ENCODE data around the gene GIT2.

Gene GIT2

DNA sequence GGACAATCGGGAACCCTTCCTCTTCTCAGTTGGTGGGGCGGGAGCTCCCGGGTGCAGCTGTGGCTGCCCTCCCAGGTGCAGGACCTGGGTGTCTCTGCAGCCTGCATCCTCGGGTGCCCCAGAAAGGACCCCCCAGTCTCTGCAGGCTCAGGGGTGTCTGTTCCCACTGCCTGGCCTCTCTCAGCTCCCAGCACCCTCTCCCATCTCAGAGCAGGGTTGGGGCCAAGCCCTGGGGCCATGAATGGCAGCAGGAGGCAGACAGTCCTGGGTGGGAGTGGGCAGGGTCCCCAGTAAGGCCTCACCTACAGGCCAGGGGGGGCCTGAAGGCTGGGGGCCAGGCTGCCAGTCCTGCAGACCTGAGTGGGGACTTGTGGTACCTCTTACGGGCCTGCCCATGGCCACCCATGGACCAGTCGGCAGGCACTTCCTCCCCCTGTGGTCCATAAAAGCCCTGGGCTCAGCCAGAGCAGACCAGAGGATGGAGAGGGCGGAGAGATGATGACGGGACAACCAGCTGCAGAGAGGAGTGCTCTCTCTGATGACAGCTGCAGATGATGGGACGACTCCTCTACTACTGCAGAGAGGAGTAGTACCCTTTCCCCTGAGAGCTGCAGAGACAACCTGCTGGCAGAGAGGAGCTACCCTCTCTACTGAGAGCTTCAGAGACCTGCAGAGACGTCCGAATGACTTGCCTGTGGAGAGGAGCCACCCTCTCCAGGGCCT is 69.5 kb downstream of the GIT2 start:
- intact Hi-C loops (cut with DNase I), result no loop called here
- peak in 2 of 10 donors; percentile 16 to 48 for DNase-seq

DNA sequence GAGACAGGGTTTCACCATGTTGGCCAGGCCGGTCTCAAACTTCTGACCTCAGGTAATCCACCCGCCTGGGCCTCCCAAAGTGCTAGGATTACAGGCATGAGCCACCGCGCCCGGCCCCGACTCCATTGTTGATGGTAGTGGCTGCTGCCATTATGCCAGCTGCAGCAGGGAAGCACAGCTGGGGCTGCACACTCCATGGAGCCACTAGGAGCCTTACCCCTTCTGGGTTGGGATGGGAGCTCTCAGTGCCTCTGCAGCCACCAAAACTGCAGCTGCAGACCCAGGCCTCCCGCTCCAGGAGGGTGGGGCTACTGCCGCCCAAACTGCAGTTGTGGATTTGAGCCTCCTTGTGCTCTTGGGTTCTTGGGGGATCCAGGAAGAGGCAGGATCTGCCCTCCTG is 70.2 kb downstream of the GIT2 start:
- intact Hi-C loops (cut with DNase I), result no loop called here
- DNase-seq, result peak in 2 of 10 donors; percentile 47 to 57

DNA sequence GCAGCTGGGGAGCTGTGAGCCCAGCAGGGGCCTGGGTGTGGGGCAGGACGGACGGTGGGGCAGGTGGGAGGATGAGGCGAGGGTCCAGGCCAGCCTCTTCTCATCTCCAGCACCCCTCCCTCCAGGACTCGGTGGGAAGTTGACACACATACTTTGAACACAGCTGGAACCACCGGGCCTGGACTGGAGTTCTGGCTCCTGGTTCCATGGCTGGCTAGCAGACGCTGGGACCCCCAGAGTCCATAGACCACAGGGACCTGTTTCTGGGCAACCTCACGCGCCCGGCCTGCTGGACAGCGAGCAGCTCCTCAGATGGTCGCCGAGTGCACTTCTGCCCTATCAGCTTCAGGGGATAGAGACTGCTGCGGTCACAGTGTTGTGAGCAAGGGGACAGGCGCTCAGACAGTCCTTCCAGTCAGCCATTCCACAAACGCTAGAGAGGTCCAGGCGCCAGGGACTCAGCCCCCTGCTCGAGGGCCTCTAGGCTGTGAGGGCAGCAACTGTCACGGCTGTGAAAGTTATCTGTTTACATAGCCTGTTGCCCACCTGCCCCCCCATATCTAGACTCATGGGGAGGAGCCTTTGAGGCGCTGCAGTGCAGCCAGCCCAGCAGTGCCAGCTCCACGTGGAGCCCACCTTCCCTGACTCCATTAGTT is 70.9 kb downstream of the GIT2 start:
- peak in 2 of 10 donors; percentile 50 to 59 for DNase-seq
- intact Hi-C loops (cut with DNase I), result no loop called here

DNA sequence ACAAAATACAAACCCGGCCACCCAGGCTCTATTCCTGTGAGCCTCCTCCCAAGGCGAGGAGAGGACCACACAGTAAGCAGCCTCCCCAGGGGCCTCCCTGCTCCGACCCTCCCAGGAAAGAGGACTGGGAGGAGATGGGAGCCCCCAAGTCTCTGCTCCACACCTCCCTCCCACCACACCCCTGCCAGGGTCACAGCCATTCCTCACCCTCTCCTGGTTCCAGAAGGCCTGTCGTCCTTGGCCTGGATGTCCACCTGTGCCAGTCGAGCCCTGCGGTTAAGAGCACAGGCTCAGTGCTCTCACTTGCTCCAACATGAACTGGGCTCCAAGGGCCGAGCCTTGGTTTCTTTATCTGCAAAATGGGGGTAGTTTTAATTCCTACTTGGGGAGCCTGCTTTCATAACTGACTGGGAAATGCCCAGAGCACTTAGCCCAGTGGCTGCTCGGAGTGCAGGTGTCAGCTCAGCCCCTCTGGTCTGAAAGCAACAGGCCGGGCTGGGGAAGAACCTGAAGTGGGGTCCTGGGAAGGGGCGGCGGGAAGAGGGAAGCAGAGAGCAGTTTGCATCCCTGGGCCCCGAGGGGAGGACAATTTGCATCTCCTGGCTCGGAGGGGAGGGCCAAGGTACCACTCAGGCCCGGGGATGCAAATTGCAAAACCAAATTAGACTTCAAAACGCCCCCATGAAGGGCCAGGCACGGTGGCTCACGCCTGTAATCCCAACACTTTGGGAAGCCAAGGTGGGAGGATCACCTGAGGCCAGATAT is 72.5 kb downstream of the GIT2 start:
- intact Hi-C loops (cut with DNase I), result no loop called here
- DNase-seq, result peak in 2 of 10 donors; percentile 24 to 67

DNA sequence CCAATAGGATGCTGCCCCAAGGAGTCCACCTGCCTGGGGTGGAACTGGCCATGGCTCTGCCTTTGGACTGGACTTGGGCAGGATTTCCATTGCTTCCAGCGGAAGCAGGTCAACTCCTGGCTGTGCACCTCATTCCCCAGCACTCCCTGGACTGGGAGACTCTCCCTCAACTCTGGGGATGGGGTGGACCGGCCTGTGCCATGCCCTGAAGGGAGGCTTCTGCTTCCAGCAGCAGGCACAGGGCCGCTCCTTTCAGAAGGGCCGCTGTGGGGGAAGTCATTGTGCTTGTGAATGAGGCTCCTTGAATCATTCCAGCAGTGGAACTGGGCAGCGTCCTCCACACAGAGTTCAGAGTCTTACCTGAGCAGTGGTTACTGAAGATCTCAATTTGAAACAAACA is 73.1 kb downstream of the GIT2 start:
- peak in 3 of 10 donors; percentile 19 to 45 (median 37) for DNase-seq
- intact Hi-C loops (cut with DNase I), result no loop called here

DNA sequence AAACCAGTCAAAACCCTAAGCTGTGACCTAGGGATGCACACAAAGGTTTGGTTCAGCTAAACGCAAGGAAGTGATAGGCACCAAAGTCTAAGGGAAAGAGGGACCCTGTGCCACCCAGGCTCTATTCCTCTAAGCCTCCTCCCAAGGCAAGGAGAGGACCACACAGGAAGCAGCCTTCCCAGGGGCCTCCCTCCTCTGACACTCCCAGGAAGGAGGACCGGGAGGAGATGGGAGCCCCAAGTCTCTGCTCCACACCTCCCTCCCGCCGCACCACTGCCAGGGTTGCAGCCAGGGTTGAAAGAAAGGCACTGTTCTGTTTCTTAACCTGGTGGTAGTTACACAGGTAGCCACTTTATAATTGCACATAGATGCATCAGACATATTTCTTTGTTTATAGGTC is 74.2 kb downstream of the GIT2 start:
- intact Hi-C loops (cut with DNase I), result no loop called here
- DNase-seq, result peak in 2 of 10 donors; percentile 20 to 28

DNA sequence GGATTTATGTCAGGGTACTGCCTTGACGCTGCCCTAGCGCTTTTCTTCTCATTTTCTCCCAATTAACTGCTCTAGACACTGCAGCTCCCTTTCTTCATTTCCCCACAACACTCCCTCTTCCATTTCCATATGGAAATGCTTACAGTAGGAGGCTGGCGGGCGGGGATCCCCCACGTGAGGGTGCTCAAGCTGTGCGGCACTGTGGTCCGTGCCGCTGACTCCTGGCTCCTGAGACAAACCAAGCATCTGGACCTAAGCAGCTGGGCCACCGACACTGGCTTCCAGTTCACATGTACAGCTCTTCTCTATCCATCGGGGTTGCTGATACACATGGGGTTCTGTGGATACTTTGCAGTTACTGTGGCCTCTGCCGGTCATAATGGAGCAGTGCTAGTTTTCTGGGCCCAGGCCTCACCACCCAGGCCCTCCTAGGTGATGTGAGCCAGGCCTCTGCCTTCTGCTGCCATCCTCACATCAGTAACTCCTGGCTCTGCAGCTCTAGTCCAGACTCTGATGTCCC is 75.8 kb downstream of the GIT2 start:
- DNase-seq, result peak in 3 of 10 donors; percentile 7 to 50 (median 22)
- intact Hi-C loops (cut with DNase I), result no loop called here

DNA sequence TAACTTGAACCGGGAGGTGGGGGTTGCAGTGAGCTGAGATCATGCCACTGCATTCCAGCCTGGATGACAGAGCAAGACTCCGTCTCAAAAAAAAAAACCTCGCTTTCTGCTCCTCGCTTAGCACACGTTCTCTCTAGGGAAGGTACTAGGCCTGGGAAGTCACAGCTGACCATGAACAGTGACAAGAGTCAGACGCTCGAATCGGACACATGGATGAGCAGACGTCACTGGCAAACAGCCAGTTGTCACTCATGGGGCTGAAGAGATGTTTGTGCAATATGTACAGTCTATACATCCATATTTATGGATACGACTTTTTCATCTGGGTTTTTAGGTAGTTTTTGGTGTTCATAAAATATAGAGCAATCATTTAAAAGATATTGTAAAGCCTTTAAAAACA is 76.7 kb downstream of the GIT2 start:
- DNase-seq, result peak in 2 of 10 donors; percentile 33 to 35
- intact Hi-C loops (cut with DNase I), result no loop called here

DNA sequence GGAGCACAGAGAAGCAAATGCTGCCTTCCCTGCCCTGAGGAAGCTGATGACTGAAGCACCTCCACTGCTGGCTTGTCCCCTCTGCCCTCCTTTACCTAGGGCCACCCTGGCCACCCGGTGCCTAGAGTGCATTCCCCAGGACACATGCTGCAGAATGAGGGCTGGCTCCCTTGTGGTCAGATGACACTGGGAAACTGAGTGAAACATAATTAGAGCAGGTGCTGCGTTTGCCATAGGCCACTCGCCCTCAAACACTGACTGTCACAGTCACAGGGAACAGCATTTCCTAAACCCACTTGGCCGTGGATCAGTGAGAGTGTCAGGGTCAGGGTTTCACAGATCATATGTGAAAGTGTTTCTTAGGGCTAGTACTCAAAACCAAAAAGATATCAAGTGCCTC is 80.1 kb downstream of the GIT2 start:
- intact Hi-C loops (cut with DNase I), result no loop called here

DNA sequence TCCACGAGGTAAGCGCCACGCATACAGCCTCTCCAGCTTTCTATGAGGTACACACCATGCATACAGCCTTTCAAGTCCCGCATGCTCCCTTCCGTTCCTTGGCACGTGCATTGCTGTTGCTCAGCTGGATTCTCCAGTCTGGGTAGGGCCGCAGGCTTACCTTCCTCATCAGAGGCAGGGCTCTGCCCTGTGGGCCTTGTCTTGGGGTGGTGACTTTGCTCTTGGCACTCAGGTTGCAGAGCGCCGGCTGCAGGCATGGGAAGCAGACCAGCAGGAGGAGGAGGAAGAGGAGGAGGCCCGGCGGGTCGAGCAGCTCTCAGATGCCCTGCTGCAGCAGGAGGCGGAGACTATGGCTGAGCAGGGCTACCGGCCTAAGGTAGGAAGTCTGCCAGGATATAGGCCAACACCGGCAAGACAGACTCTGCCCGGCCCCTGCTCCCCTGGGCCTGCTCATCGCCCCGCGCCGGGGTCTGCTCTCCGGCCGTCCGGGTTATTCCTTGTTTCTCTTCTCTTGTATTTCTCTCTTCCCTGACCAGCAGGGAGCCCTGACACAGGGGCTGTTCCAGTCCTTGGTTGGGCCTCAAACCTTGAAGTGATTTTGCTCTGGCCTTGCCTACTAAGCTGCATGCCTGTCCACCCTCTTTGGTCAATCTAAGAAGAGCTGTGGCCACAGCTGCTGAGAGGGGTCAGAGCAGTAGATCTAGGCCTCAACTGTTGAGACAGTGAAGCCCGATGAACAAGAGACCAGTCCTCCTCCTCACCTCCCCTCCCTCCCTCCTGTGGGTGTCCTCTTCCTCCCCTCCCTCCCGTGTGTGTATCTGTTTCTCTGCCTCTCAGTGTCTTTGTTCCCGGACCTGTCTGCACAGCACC is 80.8 kb downstream of the GIT2 start:
- DNase-seq, result peak in 2 of 10 donors; percentile 58 to 67
- intact Hi-C loops (cut with DNase I), result no loop called here

More for the DNA sequence above, 80.1 kb downstream of the GIT2 start:
- DNase-seq, result peak in 2 of 10 donors; percentile 18 to 28

DNA sequence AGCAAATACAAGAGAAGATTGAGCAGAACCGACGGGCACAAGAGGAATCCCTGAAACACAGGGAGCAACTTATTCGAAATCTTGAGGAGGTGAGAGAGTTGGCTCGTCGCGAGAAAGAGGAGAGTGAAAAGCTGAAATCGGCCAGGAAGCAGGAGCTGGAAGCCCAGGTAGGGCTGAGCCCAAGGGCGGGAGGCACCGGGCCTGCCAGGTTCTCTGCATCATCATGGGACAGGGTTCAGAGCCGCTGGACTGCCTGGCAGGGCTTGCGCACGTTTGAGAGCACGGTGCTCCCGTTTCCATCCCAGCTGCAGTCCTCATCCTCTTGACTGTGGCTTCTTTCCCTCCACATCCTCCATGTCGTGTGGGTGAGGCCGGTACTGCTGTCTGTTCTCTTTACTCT is 81.7 kb downstream of the GIT2 start:
- intact Hi-C loops (cut with DNase I), result no loop called here
- DNase-seq, result peak in 2 of 10 donors; percentile 28 to 51

DNA sequence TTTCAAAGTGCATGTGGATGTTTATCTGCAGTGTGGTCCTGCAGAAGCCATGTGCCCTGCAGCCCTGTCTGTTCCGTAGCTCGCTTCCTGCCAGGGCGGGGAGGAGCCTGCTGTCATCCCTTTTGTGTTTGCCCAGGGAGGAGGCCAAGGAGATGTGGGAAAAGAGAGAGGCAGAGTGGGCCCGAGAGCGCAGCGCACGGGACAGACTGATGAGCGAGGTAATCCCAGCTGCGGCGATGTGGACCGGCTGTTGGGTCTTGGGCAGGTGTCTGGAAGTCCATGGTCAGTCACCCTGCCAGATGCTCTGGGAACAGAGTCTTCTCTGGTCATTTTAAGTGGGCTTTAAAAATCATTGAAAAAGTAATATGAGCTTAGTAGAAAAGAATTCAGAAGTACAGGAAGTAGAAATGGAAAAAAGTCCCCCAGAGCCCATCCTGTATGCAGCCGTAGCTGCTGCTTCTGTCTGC is 83.3 kb downstream of the GIT2 start:
- DNase-seq, result peak in 2 of 10 donors; percentile 50 to 78
- intact Hi-C loops (cut with DNase I), result no loop called here

DNA sequence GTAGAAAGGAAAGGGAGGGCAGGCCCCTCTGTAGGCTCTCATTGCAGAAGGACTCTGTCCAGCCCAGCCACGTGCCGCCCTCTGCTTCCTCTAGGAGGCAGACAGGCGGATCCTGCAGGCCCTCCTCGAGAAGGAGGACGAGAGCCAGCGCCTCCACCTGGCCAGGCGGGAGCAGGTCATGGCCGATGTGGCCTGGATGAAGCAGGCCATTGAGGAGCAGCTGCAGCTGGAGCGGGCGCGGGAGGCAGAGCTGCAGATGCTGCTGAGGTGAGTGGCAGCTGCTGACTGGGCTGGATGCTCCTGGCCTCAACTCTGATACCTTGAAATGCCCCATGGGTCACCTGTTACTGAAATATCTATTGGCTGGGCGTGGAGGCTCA is 85.2 kb downstream of the GIT2 start:
- DNase-seq, result peak in 2 of 10 donors; percentile 28 to 68
- intact Hi-C loops (cut with DNase I), result no loop called here

DNA sequence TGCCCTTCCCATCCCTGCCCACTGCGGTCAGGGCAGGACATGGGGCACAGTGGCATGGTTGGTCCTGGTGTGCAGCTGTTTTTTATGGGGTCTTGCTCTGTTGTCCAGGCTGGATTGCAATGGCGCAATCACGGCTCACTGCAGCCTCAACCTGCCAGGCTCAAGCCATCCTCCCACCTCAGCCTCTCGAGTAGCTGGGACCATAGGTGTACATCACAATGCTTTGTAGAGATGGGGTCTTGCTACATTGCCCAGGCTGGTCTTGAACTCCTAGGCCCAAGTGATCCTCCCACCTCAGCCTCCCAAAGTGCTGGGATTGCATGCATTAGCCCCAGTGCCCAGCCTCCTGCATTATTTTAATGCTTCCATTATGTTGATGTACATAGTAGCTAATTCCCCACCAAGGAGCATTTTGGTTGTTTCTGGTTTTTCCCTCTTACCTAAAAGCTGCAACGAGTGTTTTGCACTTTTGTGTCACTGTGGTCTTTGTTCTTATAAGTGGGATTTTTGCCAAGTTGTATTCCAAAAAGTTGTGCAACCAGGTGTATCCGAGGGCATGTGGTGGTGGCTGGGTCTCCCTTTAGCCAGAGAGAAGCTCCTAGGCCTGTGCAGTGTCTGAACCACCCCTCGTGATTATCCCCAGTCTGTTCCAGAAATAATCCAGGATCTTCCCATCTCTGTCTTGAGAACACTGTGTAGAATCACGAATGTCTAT is 85.8 kb downstream of the GIT2 start:
- peak in 1 of 10 donors; percentile 17 for DNase-seq
- intact Hi-C loops (cut with DNase I), result no loop called here

DNA sequence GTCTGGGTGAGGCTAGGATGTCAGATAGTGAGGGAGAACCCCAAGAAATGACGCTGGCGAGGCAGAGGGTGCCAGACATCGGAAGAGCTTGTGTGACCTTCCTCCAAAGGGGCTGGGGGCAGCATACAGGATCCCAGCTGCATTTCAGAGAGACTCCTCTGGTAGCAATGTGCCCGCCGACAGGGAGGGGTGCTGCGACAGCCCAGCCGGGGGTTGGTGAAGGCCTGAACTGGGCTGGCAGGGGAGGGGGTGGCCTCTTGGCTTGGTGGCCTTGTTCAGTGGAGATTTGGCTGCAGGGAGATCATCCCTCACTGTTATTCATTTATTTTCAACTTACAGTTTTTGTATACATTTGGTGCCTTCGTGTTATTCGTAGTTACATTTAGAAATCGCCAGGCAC is 90.9 kb downstream of the GIT2 start:
- peak in 2 of 10 donors; percentile 31 to 56 for DNase-seq
- intact Hi-C loops (cut with DNase I), result loop anchor here (10.0 kb wide), 1 partner anchor 120 kb away; no protein-coding TSS in a partner anchor

DNA sequence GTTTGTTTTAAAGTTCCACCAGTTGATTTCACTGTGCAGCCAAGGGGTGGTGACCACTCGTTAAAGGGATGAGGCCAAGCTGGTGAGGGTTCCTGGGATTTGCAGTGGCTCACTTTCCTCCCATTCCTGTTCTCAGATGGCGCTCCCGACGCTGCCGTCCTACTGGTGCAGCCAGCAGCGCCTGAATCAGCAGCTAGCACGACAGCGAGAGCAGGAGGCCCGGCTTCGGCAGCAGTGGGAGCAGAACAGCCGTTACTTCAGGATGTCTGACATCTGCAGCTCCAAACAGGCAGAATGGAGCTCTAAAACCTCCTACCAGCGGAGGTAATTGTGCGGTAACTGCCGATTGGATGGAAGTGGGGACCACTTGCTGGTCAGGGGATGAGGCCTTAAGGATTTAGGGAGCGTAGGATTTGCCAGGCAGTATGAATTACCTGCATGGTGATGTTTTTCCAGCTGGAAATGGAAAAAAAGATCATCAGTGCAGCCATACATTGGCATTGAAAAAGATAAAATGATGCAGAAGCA is 93.2 kb downstream of the GIT2 start:
- intact Hi-C loops (cut with DNase I), result loop anchor here (5.0 to 10.0 kb wide), 2 partner anchors 94 to 122 kb away; partner anchors contain the start of genes ANKRD13A and GIT2
- peak in 2 of 10 donors; percentile 63 to 65 for DNase-seq

DNA sequence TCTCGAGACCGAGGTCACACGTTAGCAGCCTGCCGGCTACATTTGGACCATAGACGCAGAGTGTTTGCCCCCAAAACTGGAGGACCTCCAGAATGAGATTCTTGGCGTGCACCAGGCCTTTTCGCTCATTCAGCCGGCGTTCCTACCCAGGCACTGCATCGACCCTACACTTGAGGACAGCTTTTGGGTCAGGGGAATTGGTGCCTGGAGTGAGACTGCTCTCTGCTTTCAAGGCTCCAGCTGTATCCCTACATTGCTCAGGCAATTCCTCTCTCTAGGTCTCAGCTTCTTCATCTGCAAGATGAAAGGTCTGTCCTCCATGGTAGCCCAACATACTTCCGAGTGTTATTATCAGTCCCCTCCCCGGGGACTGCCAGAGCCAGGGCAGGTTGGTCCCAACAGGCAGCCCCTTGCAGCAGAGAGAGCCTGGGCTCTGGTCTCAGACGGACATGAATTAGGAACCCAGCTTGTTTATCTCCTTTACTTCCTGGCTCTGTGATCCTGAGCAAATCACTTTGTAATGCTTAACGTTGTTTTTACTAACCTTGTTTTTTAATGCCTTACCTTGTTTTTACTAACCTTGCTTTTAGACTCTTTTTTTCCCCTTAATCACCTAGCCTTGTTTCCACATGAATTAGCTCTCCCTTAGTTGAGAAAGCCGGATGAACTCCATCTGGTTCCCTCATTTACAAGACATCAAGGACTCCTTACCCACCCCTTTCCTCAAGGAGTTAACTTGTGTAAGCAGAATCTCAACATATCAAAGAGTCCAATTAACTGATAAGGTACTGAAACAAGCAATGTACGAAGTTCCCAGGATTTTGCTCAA is 95.2 kb downstream of the GIT2 start:
- DNase-seq, result peak in 1 of 10 donors; percentile 44
- intact Hi-C loops (cut with DNase I), result loop anchor here (1.0 to 10.0 kb wide), 3 partner anchors 21 to 124 kb away; partner anchors contain the start of genes ANKRD13A, GIT2 and GLTP
